HAP-1 (cell line): ENCODE results near the gene SOWAHC.
A peak's percentile ranks its signal among the peaks of the same experiment; 100 is the strongest.
"Not testable (repeated sequence)": the region's sequence is repeated elsewhere in the genome, so short reads cannot be mapped to it uniquely, and the experiment has no call there.

Experiments used
- DNase-seq, 2 experiments: peaks; one replicate each; pipeline ENCODE4 v3.0.0-alpha.2; 2016 to 2020; ENCODE audit warnings: low spot score in 2 of 2
- H3K27me3 ChIP-seq: fragments of 250-450 bp; sonication (Bioruptor Pico); 2 replicates; pipeline ENCODE4 v1.5.1; 2020; ENCODE audit warnings: low read depth, mild to moderate bottlenecking, moderate library complexity
- H3K36me3 ChIP-seq: fragments of 250-450 bp; sonication (Bioruptor Pico); replicated peaks from 2 replicates; pipeline ENCODE4 v1.5.1; 2020; ENCODE audit warnings: mild to moderate bottlenecking
- H3K4me1 ChIP-seq: fragments of 250-450 bp; sonication (Bioruptor Pico); 2 replicates; pipeline ENCODE4 v1.5.1; 2020; ENCODE audit warnings: mild to moderate bottlenecking
- H3K4me3 ChIP-seq: fragments of 250-450 bp; sonication (Bioruptor Pico); 2 replicates; pipeline ENCODE4 v1.5.1; 2020; ENCODE audit warnings: mild to moderate bottlenecking, moderate library complexity
- H3K9me3 ChIP-seq: fragments of 250-450 bp; sonication (Bioruptor Pico); 2 replicates; pipeline ENCODE4 v1.5.1; 2020; ENCODE audit warnings: mild to moderate bottlenecking, moderate library complexity
- in situ Hi-C: fragments of 300-500 bp; cut with MboI; formaldehyde crosslinking; loops from 3 replicates; pipeline ENCODE4 v1.14.3; 2020; ENCODE audit warnings: low sequenced_read_pairs, inconsistent platforms, mixed read lengths

SOWAHC gene

DNA sequence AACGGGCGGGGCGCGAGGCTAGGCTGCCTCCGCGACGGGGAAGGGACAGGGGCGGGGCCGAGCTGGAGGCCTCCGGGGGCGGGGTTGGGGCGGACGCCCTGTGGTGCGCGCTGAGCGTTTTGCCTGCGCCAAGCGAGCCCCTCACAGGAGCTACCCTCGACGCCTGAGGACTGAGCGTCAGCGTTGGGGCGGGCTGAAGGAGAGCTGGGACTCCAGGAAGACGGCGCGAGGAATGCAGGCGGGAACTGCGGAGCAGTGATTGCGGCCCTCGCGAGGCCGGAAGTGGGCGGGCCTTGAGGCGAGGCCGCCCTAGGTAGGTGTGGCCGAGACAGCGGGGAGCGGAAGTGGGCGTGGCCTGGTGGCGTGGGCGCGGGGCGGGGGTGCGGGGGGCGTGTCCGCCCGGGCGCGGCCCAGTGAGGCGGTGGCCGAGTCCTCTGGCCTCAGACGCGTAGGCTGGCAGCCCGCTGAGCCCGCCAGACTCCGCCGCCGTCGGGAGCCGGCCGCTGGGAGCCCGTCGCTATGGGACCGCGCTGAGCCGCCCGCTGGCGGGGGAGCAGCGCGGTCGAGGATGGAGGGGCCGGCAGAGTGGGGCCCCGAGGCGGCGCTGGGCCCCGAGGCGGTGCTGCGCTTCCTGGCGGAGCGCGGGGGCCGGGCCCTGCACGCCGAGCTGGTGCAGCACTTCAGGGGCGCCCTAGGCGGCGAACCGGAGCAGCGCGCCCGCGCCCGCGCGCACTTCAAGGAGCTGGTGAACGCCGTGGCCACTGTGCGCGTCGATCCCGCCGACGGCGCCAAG, at the start of gene SOWAHC, which contains the start of gene SEPTIN10:
Gene SOWAHC (plus strand): TSS at position 443 of the 793 bp plus-strand sequence. CDS start 126 bp downstream, at position 569.
Gene SEPTIN10 (minus strand): TSS at position 45 of the 793 bp plus-strand sequence. CDS start 139 bp downstream, outside the sequence.
- no peaks in the 10 kb centered on the region for H3K36me3 ChIP-seq
- H3K4me1 ChIP-seq, result peaks cover 15% of the 10 kb centered on the region
- H3K27me3 ChIP-seq, result no peaks in the 10 kb centered on the region; the same call in 1 of the 2 replicates
- H3K4me3 ChIP-seq, result peak within 1 kb of the TSS; percentile 73
- peak; percentile 94 to 98 for DNase-seq
- in situ Hi-C loops, result no loop called here
- H3K9me3 ChIP-seq, result no peaks in the 10 kb centered on the region

DNA sequence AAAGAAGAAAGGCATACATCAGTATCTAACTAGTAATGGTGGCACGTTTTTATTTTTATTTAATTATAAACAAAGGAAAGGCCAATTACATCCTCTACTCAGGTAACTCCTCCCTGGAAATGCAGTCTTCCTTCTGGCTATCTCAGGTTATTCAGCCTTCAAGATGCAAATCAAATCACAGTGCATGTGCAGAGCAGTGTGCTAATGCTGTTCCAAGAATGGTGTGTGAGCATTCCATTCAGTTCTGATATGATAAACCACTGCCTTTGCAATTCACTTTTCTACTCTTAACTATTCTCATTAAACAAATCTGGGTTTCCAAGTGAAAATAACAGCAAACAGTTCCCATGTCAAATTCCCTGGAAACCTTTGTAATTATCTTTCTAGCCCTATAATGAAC, 38.8 kb upstream of the SOWAHC start:
- Histone ChIP-seq H3K9me3 (no peaks in the 10 kb centered on the region), H3K27me3 (no peaks in the 10 kb centered on the region), H3K36me3 (peaks cover 11% of the 10 kb centered on the region), H3K4me3 (no peak overlapping the region), H3K4me1 (peaks cover 6% of the 10 kb centered on the region; the same call in 1 of the 2 replicates)
- DNase-seq, result no peak
- in situ Hi-C loops, result no loop called here

GRCh38 chr2:109577630-109578029, 36.5 kb upstream of the SOWAHC start:
- DNase-seq, H3K4me3 ChIP-seq, H3K36me3 ChIP-seq, in situ Hi-C loops, H3K9me3 ChIP-seq, H3K4me1 ChIP-seq, H3K27me3 ChIP-seq: not testable (repeated sequence)

DNA sequence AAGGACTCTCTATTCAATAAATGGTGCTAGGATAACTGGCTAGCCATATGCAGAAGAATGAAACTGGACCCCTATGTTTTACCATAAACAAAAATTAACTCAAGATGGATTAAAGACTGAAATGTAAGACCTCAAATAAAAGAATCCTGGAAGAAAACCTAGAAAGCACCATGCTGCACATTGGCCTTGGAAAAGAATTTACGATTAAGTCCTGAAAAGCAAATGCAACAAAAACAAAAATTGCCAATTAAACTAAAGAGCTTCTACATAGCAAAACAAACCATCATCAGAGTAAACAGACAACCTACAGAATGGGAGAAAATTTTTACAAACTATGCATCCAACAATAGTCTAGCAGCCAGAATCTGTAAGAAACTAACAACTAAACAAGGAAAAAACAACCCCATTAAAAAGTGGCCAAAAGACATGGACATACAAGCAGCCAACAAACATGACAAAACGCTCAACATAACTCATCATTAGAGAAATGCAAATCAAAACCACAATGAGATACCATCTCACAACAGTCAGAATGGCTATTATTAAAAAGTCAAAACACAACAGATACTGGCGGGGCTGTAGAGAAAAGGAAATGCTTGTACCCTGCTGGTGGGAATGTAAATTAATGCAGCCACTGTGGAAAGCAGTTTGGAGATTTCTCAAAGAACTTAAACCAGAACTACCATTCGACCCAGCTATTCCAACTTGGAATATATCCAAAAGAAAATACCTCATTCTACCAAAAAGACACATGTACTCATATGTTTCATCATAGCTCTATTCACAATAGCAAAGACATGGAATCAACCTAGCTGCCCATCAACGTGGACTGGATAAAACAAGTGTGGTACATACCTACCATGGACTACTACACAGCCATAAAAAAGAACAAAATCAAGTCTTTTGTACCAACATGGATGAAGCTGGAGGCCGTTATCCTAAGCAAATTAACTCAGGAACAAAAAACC, 31.0 kb upstream of the SOWAHC start:
- no peaks in the 10 kb centered on the region for H3K27me3 ChIP-seq

GRCh38 chr2:109586687-109587086, 27.5 kb upstream of the SOWAHC start:
- Histone ChIP-seq H3K36me3 (peaks cover 6% of the 10 kb centered on the region), H3K27me3 (no peaks in the 10 kb centered on the region), H3K4me1 (peaks cover 11% of the 10 kb centered on the region), H3K9me3 (no peaks in the 10 kb centered on the region), H3K4me3 (no peak overlapping the region)
- in situ Hi-C loops, result no loop called here
- DNase-seq, result no peak

More for the DNA sequence above, 31.0 kb upstream of the SOWAHC start:
- peaks cover 6% of the 10 kb centered on the region for H3K36me3 ChIP-seq
- in situ Hi-C loops, result no loop called here
- no peaks in the 10 kb centered on the region for H3K9me3 ChIP-seq
- H3K4me3 ChIP-seq, result no peak overlapping the region
- DNase-seq, result no peak
- peaks cover 17% of the 10 kb centered on the region for H3K4me1 ChIP-seq

- Histone ChIP-seq H3K9me3 (no peaks in the 10 kb centered on the region), H3K4me1 (peaks cover 2% of the 10 kb centered on the region; the same call in 1 of the 2 replicates), H3K27me3 (no peaks in the 10 kb centered on the region), H3K36me3 (peaks cover 2% of the 10 kb centered on the region; the same call in 1 of the 2 replicates), H3K4me3 (no peak overlapping the region)
- in situ Hi-C loops, result no loop called here
- DNase-seq, result no peak
Observed at GRCh38 chr2:109591206-109591605, 23.0 kb upstream of the SOWAHC start.

GRCh38 chr2:109592905-109593304, 21.3 kb upstream of the SOWAHC start:
- peaks cover 2% of the 10 kb centered on the region; the same call in 1 of the 2 replicates for H3K36me3 ChIP-seq
- H3K9me3 ChIP-seq, result no peaks in the 10 kb centered on the region
- peaks cover 2% of the 10 kb centered on the region; the same call in 1 of the 2 replicates for H3K4me1 ChIP-seq
- H3K27me3 ChIP-seq, result no peaks in the 10 kb centered on the region
- in situ Hi-C loops, result no loop called here
- H3K4me3 ChIP-seq, result no peak overlapping the region
- DNase-seq, result no peak

DNA sequence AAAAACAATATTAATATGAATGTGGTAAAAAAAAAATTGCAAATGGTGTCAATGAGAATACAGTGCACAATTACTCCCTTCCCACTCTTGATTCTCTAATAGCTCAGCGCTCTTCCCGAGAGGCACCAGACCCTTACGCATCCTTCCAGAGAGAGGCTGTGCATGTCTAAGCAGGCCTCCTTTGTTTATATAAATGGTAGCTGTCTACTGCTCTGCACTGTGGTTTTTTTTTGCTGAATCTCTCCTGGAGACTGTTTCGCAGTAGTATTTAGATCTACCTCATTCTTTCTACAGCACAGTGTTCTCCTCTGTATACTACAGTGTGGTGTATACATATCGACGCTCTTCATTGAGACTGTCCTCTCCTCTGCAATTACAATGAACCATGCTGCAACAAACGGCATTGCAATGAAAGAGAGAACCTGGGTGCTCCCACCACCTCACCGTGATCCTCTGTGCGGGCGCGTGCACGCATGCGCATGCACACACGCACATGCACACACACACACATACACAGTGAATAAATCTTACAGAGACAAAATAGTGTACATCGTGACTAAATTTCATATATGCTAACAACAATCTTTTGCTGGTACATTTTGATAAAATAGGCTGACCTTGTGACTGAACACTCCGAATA, 19.8 kb upstream of the SOWAHC start:
- no peaks in the 10 kb centered on the region for H3K9me3 ChIP-seq

GRCh38 chr2:109595644-109596043, 18.5 kb upstream of the SOWAHC start:
- Histone ChIP-seq H3K4me1 (peaks cover 2% of the 10 kb centered on the region; the same call in 1 of the 2 replicates), H3K9me3 (no peaks in the 10 kb centered on the region), H3K36me3 (peaks cover 2% of the 10 kb centered on the region; the same call in 1 of the 2 replicates), H3K4me3 (no peak overlapping the region), H3K27me3 (no peaks in the 10 kb centered on the region)
- no peak for DNase-seq
- in situ Hi-C loops, result no loop called here

More for the DNA sequence above, 19.8 kb upstream of the SOWAHC start:
- in situ Hi-C loops, result no loop called here
- Histone ChIP-seq H3K4me1 (peaks cover 2% of the 10 kb centered on the region; the same call in 1 of the 2 replicates), H3K36me3 (peaks cover 2% of the 10 kb centered on the region; the same call in 1 of the 2 replicates), H3K27me3 (no peaks in the 10 kb centered on the region), H3K4me3 (no peak overlapping the region)
- DNase-seq, result no peak

DNA sequence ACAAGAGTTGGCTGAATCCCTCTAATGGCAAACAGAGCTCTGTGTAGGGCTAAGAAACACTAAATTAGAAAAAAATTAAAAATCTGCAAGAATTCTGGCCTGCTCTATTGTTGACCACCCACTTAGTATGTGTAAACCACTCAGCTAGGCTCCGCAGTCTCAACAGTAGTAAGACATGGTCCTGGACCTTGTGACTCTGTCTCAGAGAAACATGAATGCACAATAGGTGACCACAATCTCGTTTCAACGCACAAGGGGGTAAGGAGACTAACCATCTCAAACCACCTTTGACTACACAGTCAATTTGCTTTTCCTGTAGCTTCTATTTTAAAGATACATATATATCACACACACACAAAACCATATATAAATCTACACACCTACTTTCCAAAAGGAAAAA, 16.9 kb upstream of the SOWAHC start:
- Histone ChIP-seq H3K4me1 (peaks cover 16% of the 10 kb centered on the region), H3K9me3 (no peaks in the 10 kb centered on the region), H3K4me3 (no peak overlapping the region), H3K36me3 (peaks cover 2% of the 10 kb centered on the region; the same call in 1 of the 2 replicates), H3K27me3 (no peaks in the 10 kb centered on the region)
- DNase-seq, result no peak
- in situ Hi-C loops, result no loop called here

- Histone ChIP-seq H3K9me3 (no peaks in the 10 kb centered on the region), H3K36me3 (no peaks in the 10 kb centered on the region), H3K4me1 (peaks cover 24% of the 10 kb centered on the region), H3K4me3 (no peak overlapping the region), H3K27me3 (no peaks in the 10 kb centered on the region)
- in situ Hi-C loops, result no loop called here
- DNase-seq, result peak; percentile 82 to 92
Observed at GRCh38 chr2:109601783-109602182, 12.4 kb upstream of the SOWAHC start.

DNA sequence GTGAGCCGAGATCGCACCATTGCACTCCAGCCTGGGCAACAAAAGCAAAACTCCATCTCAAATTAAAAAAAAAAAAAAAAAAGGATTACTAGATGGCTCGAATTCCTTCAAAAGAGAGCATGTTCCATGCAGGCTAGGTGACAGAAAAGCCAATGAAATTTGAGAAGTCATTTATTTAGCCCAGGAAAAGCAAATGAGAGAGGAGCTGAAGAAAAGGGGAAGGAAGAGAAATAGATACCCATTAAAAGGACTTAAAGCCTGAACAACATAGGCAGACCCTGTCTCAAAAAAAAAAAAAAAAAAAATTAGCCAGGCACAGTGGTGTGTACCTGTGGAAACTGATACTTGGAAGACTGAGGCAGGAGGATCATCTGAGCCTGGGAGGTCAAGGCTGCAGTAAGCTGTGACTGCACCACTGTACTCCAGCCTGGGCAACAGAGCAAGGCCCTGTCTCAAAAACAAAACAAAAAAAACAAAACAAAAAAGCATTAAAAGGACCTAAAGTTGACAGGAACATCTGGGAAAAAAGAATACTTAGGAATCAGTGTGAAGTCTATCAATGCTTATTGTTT, 11.5 kb upstream of the SOWAHC start:
- Histone ChIP-seq H3K27me3 (no peaks in the 10 kb centered on the region), H3K4me1 (peaks cover 34% of the 10 kb centered on the region), H3K4me3 (no peak overlapping the region), H3K9me3 (no peaks in the 10 kb centered on the region), H3K36me3 (no peaks in the 10 kb centered on the region)
- in situ Hi-C loops, result no loop called here
- DNase-seq, result peak in 1 of 2 experiments; percentile 47

DNA sequence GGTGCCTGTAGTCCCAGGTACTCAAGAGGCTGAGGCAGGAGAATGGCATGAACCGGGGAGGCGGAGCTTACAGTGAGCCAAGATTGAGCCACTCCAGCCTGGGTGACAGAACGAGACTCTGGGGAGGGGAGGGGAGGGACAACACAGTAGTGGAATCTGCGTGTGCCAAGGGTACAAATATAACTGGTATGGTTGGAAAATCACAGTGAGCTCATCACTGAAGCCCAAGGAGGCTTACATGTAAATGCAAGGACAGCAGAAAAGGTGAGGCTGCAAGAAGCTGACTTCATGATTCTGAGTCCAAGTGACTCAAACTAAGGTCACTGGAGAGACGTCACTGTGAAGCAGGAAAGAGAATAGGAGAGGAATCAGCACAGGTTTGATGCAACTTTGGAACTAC, 9.6 kb upstream of the SOWAHC start:
- in situ Hi-C loops, result no loop called here
- Histone ChIP-seq H3K4me1 (peaks cover 39% of the 10 kb centered on the region), H3K9me3 (no peaks in the 10 kb centered on the region), H3K27me3 (no peaks in the 10 kb centered on the region), H3K4me3 (no peak overlapping the region), H3K36me3 (no peaks in the 10 kb centered on the region)
- no peak for DNase-seq
